HL-60 (cell line): Measurements from ENCODE around the gene NEGR1.
"Not testable (repeated sequence)": the region's sequence is repeated elsewhere in the genome, so short reads cannot be mapped to it uniquely, and the experiment has no call there.

ENCODE experiments used
- DNase-seq, 2 experiments: peaks; one replicate each; pipeline ENCODE4 v3.0.0-alpha.2; 2010 to 2020; ENCODE audit warnings: low read depth in 1 of 2, low spot score in 1 of 2
- H3K27ac ChIP-seq: fragments of 250-450 bp; sonication (Bioruptor Pico); replicated peaks from 2 replicates; pipeline ENCODE4 v1.5.1; 2020; ENCODE audit warnings: mild to moderate bottlenecking, moderate library complexity
- H3K27me3 ChIP-seq: fragments of 250-450 bp; sonication (Bioruptor Pico); 2 replicates; pipeline ENCODE4 v1.5.1; 2021; ENCODE audit warnings: mild to moderate bottlenecking, moderate library complexity; ENCODE audit not compliant: insufficient read depth, poor library complexity, severe bottlenecking
- H3K4me3 ChIP-seq: replicated peaks from 2 replicates; pipeline ENCODE4 v1.5.1; 2011; ENCODE audit warnings: mild to moderate bottlenecking, control low read depth, low read length; ENCODE audit not compliant: insufficient read depth
- GABPA ChIP-seq: IDR thresholded peaks from 2 replicates; pipeline ENCODE4 v1.6.1; 2012; ENCODE audit warnings: low read depth
- POLR2AphosphoS5 ChIP-seq: IDR thresholded peaks from 2 replicates; pipeline ENCODE4 v1.6.1; 2012; ENCODE audit warnings: low read depth
- SPI1 ChIP-seq: IDR thresholded peaks from 2 replicates; pipeline ENCODE4 v1.6.1; 2012; ENCODE audit warnings: low read depth, mild to moderate bottlenecking, borderline replicate concordance
- TF ChIP-seq, protein P1 (sequence below): IDR thresholded peaks from one replicate; pipeline ENCODE4 v1.5.1; 2011; ENCODE audit warnings: low read length, control low read depth, inconsistent platforms; ENCODE audit not compliant: insufficient read depth
- TF ChIP-seq, protein P2 (sequence below): IDR thresholded peaks from 2 replicates; pipeline ENCODE4 v1.6.1; 2012; ENCODE audit warnings: low read depth; ENCODE audit not compliant: insufficient replicate concordance

Gene NEGR1

GRCh38 chr1:72241397-72241796 lies 40.9 kb downstream of the NEGR1 start:
- Histone ChIP-seq H3K27me3 (no peaks in the 10 kb centered on the region), H3K27ac (no peak overlapping the region), H3K4me3 (no peak overlapping the region)
- TF ChIP-seq, protein P1, sequence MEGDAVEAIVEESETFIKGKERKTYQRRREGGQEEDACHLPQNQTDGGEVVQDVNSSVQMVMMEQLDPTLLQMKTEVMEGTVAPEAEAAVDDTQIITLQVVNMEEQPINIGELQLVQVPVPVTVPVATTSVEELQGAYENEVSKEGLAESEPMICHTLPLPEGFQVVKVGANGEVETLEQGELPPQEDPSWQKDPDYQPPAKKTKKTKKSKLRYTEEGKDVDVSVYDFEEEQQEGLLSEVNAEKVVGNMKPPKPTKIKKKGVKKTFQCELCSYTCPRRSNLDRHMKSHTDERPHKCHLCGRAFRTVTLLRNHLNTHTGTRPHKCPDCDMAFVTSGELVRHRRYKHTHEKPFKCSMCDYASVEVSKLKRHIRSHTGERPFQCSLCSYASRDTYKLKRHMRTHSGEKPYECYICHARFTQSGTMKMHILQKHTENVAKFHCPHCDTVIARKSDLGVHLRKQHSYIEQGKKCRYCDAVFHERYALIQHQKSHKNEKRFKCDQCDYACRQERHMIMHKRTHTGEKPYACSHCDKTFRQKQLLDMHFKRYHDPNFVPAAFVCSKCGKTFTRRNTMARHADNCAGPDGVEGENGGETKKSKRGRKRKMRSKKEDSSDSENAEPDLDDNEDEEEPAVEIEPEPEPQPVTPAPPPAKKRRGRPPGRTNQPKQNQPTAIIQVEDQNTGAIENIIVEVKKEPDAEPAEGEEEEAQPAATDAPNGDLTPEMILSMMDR = no peak
- TF ChIP-seq SPI1 = no peak
- TF ChIP-seq POLR2AphosphoS5 = no peak
- TF ChIP-seq GABPA = no peak
- TF ChIP-seq, protein P2, sequence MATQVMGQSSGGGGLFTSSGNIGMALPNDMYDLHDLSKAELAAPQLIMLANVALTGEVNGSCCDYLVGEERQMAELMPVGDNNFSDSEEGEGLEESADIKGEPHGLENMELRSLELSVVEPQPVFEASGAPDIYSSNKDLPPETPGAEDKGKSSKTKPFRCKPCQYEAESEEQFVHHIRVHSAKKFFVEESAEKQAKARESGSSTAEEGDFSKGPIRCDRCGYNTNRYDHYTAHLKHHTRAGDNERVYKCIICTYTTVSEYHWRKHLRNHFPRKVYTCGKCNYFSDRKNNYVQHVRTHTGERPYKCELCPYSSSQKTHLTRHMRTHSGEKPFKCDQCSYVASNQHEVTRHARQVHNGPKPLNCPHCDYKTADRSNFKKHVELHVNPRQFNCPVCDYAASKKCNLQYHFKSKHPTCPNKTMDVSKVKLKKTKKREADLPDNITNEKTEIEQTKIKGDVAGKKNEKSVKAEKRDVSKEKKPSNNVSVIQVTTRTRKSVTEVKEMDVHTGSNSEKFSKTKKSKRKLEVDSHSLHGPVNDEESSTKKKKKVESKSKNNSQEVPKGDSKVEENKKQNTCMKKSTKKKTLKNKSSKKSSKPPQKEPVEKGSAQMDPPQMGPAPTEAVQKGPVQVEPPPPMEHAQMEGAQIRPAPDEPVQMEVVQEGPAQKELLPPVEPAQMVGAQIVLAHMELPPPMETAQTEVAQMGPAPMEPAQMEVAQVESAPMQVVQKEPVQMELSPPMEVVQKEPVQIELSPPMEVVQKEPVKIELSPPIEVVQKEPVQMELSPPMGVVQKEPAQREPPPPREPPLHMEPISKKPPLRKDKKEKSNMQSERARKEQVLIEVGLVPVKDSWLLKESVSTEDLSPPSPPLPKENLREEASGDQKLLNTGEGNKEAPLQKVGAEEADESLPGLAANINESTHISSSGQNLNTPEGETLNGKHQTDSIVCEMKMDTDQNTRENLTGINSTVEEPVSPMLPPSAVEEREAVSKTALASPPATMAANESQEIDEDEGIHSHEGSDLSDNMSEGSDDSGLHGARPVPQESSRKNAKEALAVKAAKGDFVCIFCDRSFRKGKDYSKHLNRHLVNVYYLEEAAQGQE = no peak
- DNase-seq = no peak

DNA sequence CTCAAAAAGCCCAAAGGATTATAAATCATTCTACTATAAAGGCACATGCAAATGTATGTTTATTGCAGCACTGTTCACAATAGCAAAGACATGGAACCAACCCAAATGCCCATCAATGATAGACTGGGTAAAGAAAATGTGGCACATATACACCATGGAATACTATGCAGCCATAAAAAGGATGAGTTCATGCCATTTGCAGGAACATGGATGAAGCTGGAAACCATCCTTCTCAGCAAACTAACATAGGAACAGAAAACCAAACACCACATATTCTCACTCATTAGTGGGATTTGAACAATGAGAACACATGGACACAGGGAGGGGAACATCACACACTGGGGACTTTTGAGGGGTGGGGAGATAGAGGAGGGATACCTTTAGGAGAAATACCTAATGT lies 46.4 kb downstream of the NEGR1 start:
- not testable (repeated sequence) for H3K4me3 ChIP-seq, H3K27me3 ChIP-seq, H3K27ac ChIP-seq, DNase-seq

- no peaks in the 10 kb centered on the region for H3K27me3 ChIP-seq
- no peak overlapping the region for H3K27ac ChIP-seq
- TF ChIP-seq POLR2AphosphoS5 (no peak), GABPA (no peak), SPI1 (no peak)
- TF ChIP-seq, protein P1 = no peak
- TF ChIP-seq, protein P2 = no peak
These were observed 47.3 kb downstream of the NEGR1 start for GRCh38 chr1:72235062-72235461.

DNA sequence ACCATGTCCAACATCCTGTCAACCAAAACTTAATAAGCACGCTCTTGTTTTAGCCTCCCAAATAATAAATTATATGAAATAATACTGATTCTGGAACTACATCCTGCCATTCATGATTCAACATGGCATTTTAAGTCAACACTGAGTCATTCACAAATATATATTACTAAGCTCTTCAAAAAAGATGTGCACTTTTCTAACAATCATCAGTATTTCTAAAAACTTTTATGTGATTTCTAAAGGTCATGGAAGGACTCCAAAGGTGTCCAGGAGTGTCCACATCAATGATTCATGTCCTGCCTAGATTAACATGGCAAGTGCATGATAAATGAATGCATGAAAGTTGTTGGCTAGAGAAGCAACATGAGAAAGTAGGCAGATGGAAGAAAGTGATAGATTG lies 51.6 kb downstream of the NEGR1 start:
- no peak overlapping the region for H3K27ac ChIP-seq
- TF ChIP-seq GABPA (no peak), SPI1 (no peak), POLR2AphosphoS5 (no peak)
- TF ChIP-seq, protein P2 = no peak
- TF ChIP-seq, protein P1 = no peak
- no peak for DNase-seq
- no peaks in the 10 kb centered on the region for H3K27me3 ChIP-seq
- no peak overlapping the region for H3K4me3 ChIP-seq

More at GRCh38 chr1:72235062-72235461, 47.3 kb downstream of the NEGR1 start:
- H3K4me3 ChIP-seq = no peak overlapping the region
- DNase-seq = no peak
